Posterior vena cava (tissue), 2 donors: ENCODE results near the gene IPCEF1. TPM values are rescaled to one million over a fixed set of nuclear protein-coding genes. Genes with fewer than 3 reads are reported as not detected.
"Not testable (repeated sequence)": the region's sequence is repeated elsewhere in the genome, so short reads cannot be mapped to it uniquely, and the experiment has no call there.

Experiments used
- DNase-seq: peaks from one replicate; pipeline ENCODE4 v3.0.0-alpha.2; 2020; ENCODE audit warnings: low spot score
- intact Hi-C, 2 donors: fragments of 100-400 bp; cut with DNase I; formaldehyde crosslinking; loops; one replicate each; pipeline versions ENCODE4 v1.14.1 to v1.14.2; 2022 to 2023
- total RNA-seq, 2 donors: library from RNA; stranded (reverse); fragmentation: NEBNext Ultra II Directional; extraction: Animal tissue kit (Norgen Biotek cat#: 25700); gene quantifications; one replicate each; pipeline ENCODE4 v1.2.1, GENCODE V29; 2021
- donor health status: DM: yes; HTN: yes; CAD: no.
- donor health status: DM: yes; HTN: yes; CAD: no.

The IPCEF1 gene
- total RNA-seq, 2 donors from 2014 or later = 3.7 to 4.0 TPM

- intact Hi-C loops = no loop called here
These were observed 90.0 kb downstream of the IPCEF1 start for GRCh38 chr6:154266560-154267099.

GRCh38 chr6:154261688-154262397 lies 94.8 kb downstream of the IPCEF1 start:
- intact Hi-C loops = no loop called here
- DNase-seq = no peak

More at GRCh38 chr6:154266560-154267099, 90.0 kb downstream of the IPCEF1 start:
- no peak for DNase-seq

DNA sequence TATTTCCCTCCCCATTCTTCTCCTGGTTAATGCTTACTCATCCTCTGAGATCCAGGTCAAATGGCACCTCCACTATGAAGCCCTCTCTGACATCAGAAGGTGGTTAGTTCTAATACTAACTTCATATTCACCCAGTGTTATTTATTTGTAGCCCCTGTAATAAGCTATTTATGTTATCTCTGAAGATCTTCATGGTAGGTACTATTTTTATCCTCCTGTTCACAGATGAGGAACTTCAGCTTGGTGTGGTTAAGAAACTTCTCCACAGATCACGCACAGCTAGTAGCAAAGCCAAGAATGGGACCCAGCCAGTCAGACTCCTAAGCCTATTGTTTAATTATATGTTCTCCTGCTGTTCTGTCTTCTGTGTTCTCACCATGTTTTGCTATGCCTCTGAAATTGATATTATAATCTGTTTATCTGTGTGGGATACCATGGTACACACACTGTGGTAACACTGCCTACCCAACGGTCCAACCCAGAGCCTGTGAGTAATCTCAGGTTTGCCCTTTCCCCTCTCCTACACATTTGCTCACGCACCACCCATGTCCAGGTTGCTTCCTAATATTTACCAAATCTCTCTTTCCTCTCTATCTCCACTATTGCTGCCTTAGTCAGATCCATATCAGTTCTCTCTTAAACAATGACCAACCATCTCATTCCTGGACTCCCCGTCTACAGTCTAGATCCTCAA lies 98.4 kb downstream of the IPCEF1 start:
- intact Hi-C loops = no loop called here

DNA sequence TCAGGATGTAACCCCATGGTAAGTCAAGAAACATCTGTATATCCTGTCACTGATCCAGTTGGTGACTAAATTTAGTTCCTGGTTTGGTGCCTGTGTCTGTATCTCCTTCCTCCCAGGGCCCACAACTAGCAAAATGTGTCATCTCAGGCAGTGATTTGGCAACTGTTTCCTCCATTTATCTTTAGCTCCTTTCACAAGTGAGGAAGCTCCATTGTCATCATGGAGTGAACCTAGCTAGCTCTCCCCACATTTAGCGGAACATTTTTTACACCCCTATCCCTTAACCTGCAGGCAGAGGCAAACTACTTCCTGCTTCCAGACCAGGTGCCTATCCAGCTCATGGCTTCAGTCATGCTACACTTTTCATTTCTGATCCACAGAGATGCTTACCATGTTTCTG lies 99.5 kb downstream of the IPCEF1 start:
- intact Hi-C loops = no loop called here
- DNase-seq = no peak

More for the DNA sequence above, 98.4 kb downstream of the IPCEF1 start:
- DNase-seq = no peak

GRCh38 chr6:154252678-154253077 lies 103.9 kb downstream of the IPCEF1 start:
- intact Hi-C loops = no loop called here
- DNase-seq = no peak

DNA sequence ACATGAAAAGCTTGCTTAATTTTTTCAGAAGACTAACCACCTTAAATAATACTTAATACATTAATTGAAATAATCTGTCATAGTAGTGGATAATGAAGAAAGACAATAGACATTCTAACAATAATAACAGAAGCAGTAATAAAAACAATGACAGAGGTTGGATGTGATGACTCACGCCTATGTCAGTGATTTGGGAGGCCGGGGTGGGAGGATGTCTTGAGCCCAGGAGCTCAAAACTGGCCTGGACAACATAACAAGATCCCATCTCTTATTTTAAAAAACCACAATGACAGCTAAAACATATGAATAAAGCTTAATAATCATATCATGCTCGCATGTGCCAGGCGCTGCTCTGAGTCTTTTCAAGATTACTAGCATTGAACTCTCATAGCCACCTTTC lies 105.5 kb downstream of the IPCEF1 start:
- intact Hi-C loops = no loop called here
- no peak for DNase-seq

DNA sequence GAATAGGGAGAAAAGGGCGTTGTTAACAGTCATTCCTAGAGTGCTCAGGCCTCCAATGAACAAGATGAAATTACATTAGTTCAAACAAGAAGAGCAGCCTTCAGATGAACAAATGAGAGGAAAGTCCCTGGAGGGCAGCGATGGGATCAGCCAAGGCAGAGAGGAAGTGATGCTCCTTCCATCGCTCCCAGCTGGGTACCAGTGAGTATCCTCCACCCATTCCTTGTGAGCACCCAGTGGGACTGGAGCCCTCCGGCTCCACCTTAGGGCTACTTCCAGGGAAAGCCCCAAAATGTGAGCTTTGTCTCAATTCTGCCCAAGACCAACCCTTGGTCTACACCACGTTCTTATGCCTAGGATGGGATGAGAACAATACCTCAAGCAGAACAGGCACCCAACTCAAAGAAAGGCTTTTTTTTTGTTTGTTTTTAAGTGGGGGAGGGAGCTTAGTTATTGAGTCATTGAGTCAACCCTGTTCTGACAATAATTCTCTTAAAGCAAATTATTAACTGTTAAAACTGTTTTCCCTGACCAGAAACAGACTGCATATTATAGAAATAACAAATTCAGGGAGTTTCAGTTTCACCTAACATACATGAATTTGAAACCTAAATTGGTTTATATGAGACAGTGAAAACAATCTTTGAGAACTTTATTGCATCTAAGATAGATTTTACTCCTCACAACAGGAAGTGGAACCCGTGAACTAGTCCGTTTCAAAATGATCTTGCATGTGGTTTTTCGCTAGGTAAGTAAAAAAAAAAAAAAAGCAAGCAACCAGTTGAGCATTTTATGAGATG lies 106.9 kb downstream of the IPCEF1 start:
- intact Hi-C loops = no loop called here
- no peak for DNase-seq

DNA sequence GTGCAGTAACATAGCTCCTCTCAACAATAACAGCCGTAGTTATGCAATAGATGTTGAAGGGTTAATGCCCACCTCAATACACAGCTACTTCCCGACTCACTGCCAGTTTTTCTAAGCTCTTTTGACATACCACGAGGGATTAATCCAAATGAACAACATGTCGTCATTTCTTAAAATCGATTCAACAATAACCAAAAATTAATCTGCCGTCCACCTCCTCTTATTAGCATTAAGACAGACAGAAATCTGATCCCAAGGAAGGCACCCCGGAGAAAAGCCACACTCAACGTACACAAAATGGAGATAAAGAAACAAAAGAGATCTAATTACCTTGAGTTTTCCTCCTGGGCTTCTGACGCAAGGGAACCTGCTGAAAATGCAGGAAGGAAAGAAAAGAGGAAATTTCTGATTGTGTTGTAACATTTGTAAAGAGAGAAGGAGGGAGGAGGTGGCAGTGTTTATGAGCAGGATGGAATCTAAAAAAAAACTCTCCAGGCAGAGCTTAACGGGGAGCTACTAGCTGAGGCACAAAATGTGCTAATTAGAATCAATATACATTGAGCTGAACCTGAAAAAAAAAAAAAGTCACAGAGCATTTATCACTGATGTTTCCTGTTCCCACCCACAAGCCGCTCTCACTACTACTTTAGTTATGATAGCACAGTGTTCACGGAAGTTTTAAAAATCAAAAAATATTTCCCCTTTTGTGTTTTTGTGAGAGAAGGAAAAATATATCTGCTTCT lies 109.3 kb downstream of the IPCEF1 start:
- DNase-seq = no peak
- intact Hi-C loops = no loop called here

- no peak for DNase-seq
- intact Hi-C loops = no loop called here
These were observed 109.9 kb downstream of the IPCEF1 start for GRCh38 chr6:154246723-154247118.

DNA sequence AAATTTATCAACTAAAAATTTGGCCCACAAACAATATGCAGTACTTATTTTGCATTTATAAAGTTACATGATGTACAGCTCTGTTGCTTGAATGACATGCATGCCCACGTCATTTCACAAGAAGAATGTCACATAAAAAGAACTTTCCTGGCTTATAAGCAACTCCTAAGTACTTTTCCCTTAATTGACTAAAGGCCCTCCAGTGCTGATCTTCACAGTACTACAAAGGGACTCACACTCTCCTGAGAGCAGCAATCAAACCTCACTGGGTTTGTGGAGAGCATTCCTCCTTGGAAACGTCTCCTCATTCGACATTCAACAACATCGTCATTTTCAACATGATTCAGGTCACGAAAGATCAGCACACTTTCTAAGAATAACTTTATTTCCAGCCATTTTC lies 111.1 kb downstream of the IPCEF1 start:
- no peak for DNase-seq
- intact Hi-C loops = no loop called here

GRCh38 chr6:154243793-154244750 lies 112.5 kb downstream of the IPCEF1 start:
- intact Hi-C loops = no loop called here
- no peak for DNase-seq

- intact Hi-C loops = no loop called here
- no peak for DNase-seq
These were observed 113.8 kb downstream of the IPCEF1 start for GRCh38 chr6:154242617-154243357.

GRCh38 chr6:154241581-154241980 lies 115.0 kb downstream of the IPCEF1 start:
- DNase-seq = no peak
- intact Hi-C loops = no loop called here

DNA sequence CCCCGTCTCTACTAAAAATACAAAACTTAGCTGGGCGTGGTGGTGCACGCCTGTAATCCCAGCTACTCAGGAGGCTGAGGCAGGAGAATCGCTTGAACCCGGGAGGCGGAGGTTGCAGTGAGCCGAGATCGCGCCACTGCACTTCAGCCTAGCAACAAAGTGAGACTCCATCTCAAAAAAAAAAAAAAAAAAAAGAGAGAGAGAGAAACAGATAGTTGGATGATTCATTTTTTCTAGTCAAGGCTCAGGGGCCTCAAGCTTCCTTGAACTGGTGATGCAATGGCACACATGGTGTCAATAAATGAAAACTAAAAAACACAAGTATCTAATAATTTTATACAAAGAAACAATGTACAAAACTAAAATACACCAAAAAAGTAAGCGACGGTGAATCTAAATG lies 115.5 kb downstream of the IPCEF1 start:
- DNase-seq, intact Hi-C loops: not testable (repeated sequence)

GRCh38 chr6:154239392-154239791 lies 117.2 kb downstream of the IPCEF1 start:
- DNase-seq = no peak
- intact Hi-C loops = no loop called here

- intact Hi-C loops = no loop called here
- DNase-seq = no peak
These were observed 117.8 kb downstream of the IPCEF1 start for GRCh38 chr6:154238831-154239230.

DNA sequence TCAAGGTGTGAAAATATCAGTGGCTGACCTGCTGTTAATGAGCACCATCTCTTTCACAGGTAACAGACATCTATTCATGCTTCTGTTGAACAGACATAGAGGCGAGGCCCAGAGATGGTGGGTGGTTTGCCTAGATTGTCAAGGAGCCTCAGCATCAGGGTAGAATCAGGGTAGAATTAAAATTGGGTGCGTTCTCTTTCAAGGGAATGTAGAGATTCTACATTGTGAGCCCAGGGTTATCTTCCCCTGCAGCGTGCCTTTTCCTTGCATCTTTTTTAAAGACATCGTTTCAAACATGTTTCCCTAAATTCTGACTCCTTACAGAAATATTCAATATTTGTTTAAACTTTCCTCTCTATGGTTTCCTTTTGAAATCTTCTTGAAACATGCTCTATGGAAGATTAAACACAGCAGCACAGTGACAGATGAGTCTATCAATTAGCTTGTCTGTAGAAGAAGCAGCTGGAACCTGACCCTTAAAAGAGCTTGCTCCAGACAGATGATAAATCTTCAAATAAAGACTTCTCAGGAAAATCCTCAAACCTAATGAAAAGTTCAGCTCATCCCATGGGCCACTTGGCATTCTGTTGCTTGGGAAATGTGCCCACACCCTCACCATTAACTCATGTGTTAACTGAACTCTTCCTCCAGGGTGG lies 119.8 kb downstream of the IPCEF1 start:
- intact Hi-C loops = no loop called here
- no peak for DNase-seq
